ENCODE results near the gene S100P. TPM values are rescaled to one million over a fixed set of nuclear protein-coding genes. Genes with fewer than 3 reads are reported as not detected.

The S100P gene
- total and polyA plus RNA-seq, 2 of the 4 experiments (the other 2 are of a cell fraction) = not detected

GRCh38 chr4:6662591-6662990 lies 31.1 kb upstream of the S100P start:
- no peak overlapping the region for H2BK5ac ChIP-seq (ENCODE audit: low read depth, low read length, poor library complexity, severe bottlenecking)
- no CpG with 5 or more reads among the region's 3 CpGs for WGBS, 2 experiments (ENCODE audit: extremely low coverage in 2 of 2, insufficient read length in 1 of 2)
- peaks cover 22% of the 10 kb centered on the region for H3K27me3 ChIP-seq (ENCODE audit: control insufficient read depth, insufficient read depth, low read length)
- H2AFZ ChIP-seq (replicated peaks; ENCODE audit: low read length, poor library complexity) = no peak overlapping the region
- no peak for ATAC-seq (ENCODE audit: low read depth)
- ChIA-PET CTCF (no interaction called here), POLR2A (ENCODE audit: unreplicated experiment) (no interaction called here)
- no peaks in the 10 kb centered on the region for H3K9me3 ChIP-seq (ENCODE audit: control insufficient read depth, insufficient read depth, low read length)
- H2AK9ac ChIP-seq (replicated peaks; ENCODE audit: low read depth, low read length, poor library complexity) = no peak overlapping the region
- H3K27ac ChIP-seq (ENCODE audit: insufficient read depth, low read length) = no peak overlapping the region
- H3K9ac ChIP-seq (ENCODE audit: low read depth, low read length) = no peak overlapping the region
- no peaks in the 10 kb centered on the region for H3K36me3 ChIP-seq (ENCODE audit: control insufficient read depth, insufficient read depth, low read length)
- no peak overlapping the region for H3K14ac ChIP-seq (replicated peaks; ENCODE audit: low read depth, low read length)
- no peak overlapping the region for H2BK120ac ChIP-seq (ENCODE audit: low read depth, low read length)
- no peak overlapping the region for H4K8ac ChIP-seq (ENCODE audit: low read depth in 2 of 2, low read length in 2 of 2)
- H3K56ac ChIP-seq (ENCODE audit: extremely low read depth, insufficient read depth, low read length) = no peak overlapping the region
- H3K23ac ChIP-seq (ENCODE audit: low read depth, low read length) = no peak overlapping the region
- no peak for DNase-seq
- no peak overlapping the region for H3K4ac ChIP-seq (ENCODE audit: low read depth, low read length)
- no peaks in the 10 kb centered on the region for H3K4me1 ChIP-seq (ENCODE audit: control insufficient read depth, insufficient read depth, low read length)
- no peak overlapping the region for H2BK15ac ChIP-seq (ENCODE audit: low read depth, low read length)
- dilution Hi-C loops (cut with HindIII; ENCODE audit: low sequenced_read_pairs, unreplicated experiment) (no loop called here), intact Hi-C loops (cut with micrococcal nuclease) (no loop called here), in situ Hi-C loops (cut with MboI; ENCODE audit: low sequenced_read_pairs) (no loop called here)
- no peaks in the 10 kb centered on the region for H3K79me1 ChIP-seq (ENCODE audit: low read depth in 1 of 2, low read length in 2 of 2)
- H3K4me3 ChIP-seq (ENCODE audit: insufficient read depth, low read depth, low read length) = no peak overlapping the region
- H3K4me2 ChIP-seq (ENCODE audit: low read depth, low read length) = no peak overlapping the region
- H2BK20ac ChIP-seq (ENCODE audit: low read depth, low read length) = no peak overlapping the region
- no peak overlapping the region for H3K18ac ChIP-seq (ENCODE audit: low read depth, low read length)
- H4K91ac ChIP-seq (ENCODE audit: insufficient read depth, low read depth, low read length) = no peak overlapping the region
- H4K20me1 ChIP-seq (ENCODE audit: insufficient read depth, low read length) = 0 out of 2 replicates have a peak, but pooled peaks cover 2% of the 10 kb centered on the region
- no TSS peak for BruUV-seq (replicated peaks)
- H4K5ac ChIP-seq (ENCODE audit: low read depth, low read length) = no peak overlapping the region
- peaks cover 8% of the 10 kb centered on the region for H3K9me1 ChIP-seq (ENCODE audit: insufficient read depth, low read length)
- no peak overlapping the region for H2AK5ac ChIP-seq (ENCODE audit: low read depth, low read length)
- TF ChIP-seq CEBPB (IDR thresholded peaks at IDR 0.05; ENCODE audit: low read depth, low read length) (peak; percentile 48), NFE2L2 (IDR thresholded peaks at IDR 0.05; ENCODE audit: low read depth, low read length) (no peak), SMC3 (IDR thresholded peaks at IDR 0.05; ENCODE audit: low read depth, low read length) (no peak)
